Sigmoid colon (tissue), 7 donors: ENCODE results near the gene IGSF21. TPM values are rescaled to one million over a fixed set of nuclear protein-coding genes. Genes with fewer than 3 reads are reported as not detected.

ENCODE experiments used
- DNase-seq: peaks from one replicate; pipeline ENCODE4 v3.0.0-alpha.2; 2019
- H3K27ac ChIP-seq, 4 donors: fragments of 200-600 bp; sonication (generic); one replicate each; pipeline ENCODE4 v1.5.1; 2016 to 2019; ENCODE audit warnings: mild to moderate bottlenecking in 1 of 4
- H3K27me3 ChIP-seq, 3 donors: fragments of 200-600 bp; sonication (generic); one replicate each; pipeline ENCODE4 v1.5.1; 2019; ENCODE audit warnings: mild to moderate bottlenecking in 1 of 3
- H3K36me3 ChIP-seq, 4 donors: fragments of 200-600 bp; sonication (generic); one replicate each; pipeline ENCODE4 v1.5.1; 2016 to 2019
- H3K4me1 ChIP-seq, 4 donors: fragments of 200-600 bp; sonication (generic); one replicate each; pipeline ENCODE4 v1.5.1; 2017 to 2019
- H3K4me3 ChIP-seq, 4 donors: fragments of 200-600 bp; sonication (generic); one replicate each; pipeline ENCODE4 v1.5.1; 2017 to 2019; ENCODE audit warnings: mild to moderate bottlenecking in 2 of 4, moderate library complexity in 1 of 4
- H3K9me3 ChIP-seq, 4 donors: fragments of 200-600 bp in 3 of 4; sonication (generic) in 3 of 4; one replicate each; pipeline versions ENCODE4 v1.5.1 to v1.6.1; 2013 to 2019
- CTCF ChIP-seq, 4 experiments: fragments of 450-650 bp in 3 of 4; fragments of 200-600 bp in 1 of 4; IDR thresholded peaks; one replicate each; pipeline ENCODE4 v1.5.1; 2016 to 2019; ENCODE audit warnings: antibody characterized with exemption in 4 of 4, mild to moderate bottlenecking in 3 of 4, moderate library complexity in 2 of 4
- EP300 ChIP-seq, 4 donors: sonication (generic); formaldehyde crosslinking; IDR thresholded peaks; one replicate each; pipeline ENCODE4 v1.6.1; 2017; ENCODE audit warnings: antibody characterized with exemption in 4 of 4
- POLR2A ChIP-seq, 2 donors: fragments of 450-650 bp; IDR thresholded peaks; one replicate each; pipeline ENCODE4 v1.6.1; 2016; ENCODE audit warnings: antibody characterized with exemption in 2 of 2, mild to moderate bottlenecking in 2 of 2, moderate library complexity in 2 of 2
- POLR2AphosphoS5 ChIP-seq, 4 donors: sonication (generic); formaldehyde crosslinking; IDR thresholded peaks; one replicate each; pipeline ENCODE4 v1.6.1; 2017; ENCODE audit warnings: antibody characterized with exemption in 4 of 4
- WGBS, 2 donors: extraction: QIAGEN DNeasy Blood & Tissue Kit; methylation state at CpG; one replicate each; pipeline ENCODE4 v1.1.7; 2013; 5-methylcytosine and 5-hydroxymethylcytosine counted together
- intact Hi-C: fragments of 100-400 bp; cut with DNase I; formaldehyde crosslinking; loops from one replicate; pipeline ENCODE4 v1.15.1; 2023
- polyA plus RNA-seq, 3 donors: library from polyadenylated mRNA; stranded (reverse); fragments of 200-250 nt; gene quantifications; one replicate each; pipeline ENCODE4 v1.2.3, GENCODE V29; 2013
- total RNA-seq, 4 donors: library from RNA; depleted of rRNA; stranded (reverse); fragments of >200 nt; gene quantifications; one replicate each; pipeline ENCODE4 v1.1.0, GENCODE V29; 2016
- donor health status: healthy with polysubstance abuse.
- donor health status: Bipolar disorder and iron deficiency.
- donor health status: healthy.

Gene IGSF21
- total and polyA plus RNA-seq, 7 donors, result 0.55 to 2.6 (median 1.1) TPM; not detected in 2

DNA sequence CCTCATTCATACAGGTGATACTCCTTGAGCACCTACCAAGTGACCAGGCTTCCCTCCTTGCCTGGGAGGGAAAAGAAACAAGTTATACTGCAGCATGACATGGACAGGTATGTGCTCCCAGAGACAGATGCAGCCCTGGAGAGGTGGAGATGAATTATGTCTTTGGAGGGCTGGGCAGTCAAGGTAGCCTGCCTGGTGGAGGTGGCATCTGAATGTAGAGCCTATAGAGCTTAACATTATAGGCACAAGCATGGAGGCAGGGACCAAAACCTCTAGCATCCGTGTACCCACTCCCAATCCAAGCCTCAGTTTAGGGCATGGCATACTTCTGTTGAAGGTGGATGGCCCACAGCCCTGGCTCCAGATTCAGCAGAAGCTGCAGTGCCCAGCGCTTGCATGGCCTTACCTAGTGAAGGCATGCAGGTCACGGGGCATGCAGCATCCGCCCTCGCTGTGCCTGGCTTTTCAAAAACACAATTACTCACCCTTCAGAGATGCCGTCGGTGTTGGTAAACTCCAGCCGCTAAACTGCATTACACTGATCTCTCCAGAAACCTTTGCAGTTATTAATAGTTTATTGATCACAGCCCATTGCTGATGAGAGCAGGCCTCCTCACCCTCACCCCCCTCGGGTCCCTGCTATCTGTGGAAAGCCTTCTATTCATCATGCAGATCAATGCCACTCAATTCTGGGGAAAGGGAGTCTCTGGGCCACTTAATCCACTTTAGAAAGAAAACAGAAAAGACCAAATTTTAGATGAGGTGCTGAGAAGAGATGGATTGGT, 222.1 kb downstream of the IGSF21 start:
- Histone ChIP-seq H3K4me1 (peaks cover 0 to 16% (median 7%) of the 10 kb centered on the region in 4 donors), H3K27ac (no peak overlapping the region), H3K9me3 (no peaks in the 10 kb centered on the region), H3K4me3 (no peak overlapping the region), H3K36me3 (no peaks in the 10 kb centered on the region), H3K27me3 (no peaks in the 10 kb centered on the region)
- WGBS, 2 donors, result 85 to 87% methylated on average over 9 of the region's 9 CpGs
- no peak for TF ChIP-seq CTCF (IDR thresholded peaks at IDR 0.05)
- TF ChIP-seq POLR2A (IDR thresholded peaks at IDR 0.05), result no peak
- no peak for TF ChIP-seq EP300 (IDR thresholded peaks at IDR 0.05)
- no peak for TF ChIP-seq POLR2AphosphoS5 (IDR thresholded peaks at IDR 0.05)
- DNase-seq, result no peak
- intact Hi-C loops, result no loop called here

- Histone ChIP-seq H3K36me3 (no peaks in the 10 kb centered on the region), H3K27me3 (no peaks in the 10 kb centered on the region), H3K4me1 (no peaks in the 10 kb centered on the region), H3K4me3 (no peak overlapping the region), H3K27ac (no peak overlapping the region), H3K9me3 (no peaks in the 10 kb centered on the region)
- intact Hi-C loops, result no loop called here
- TF ChIP-seq POLR2A (IDR thresholded peaks at IDR 0.05) (no peak), CTCF (IDR thresholded peaks at IDR 0.05) (no peak)
- 42 to 67% methylated on average over 6 of the region's 6 CpGs for WGBS, 2 donors
- DNase-seq, result no peak
These were observed 225.0 kb downstream of the IGSF21 start for GRCh38 chr1:18332576-18332975.

GRCh38 chr1:18333220-18333619, 225.6 kb downstream of the IGSF21 start:
- no peak for DNase-seq
- no peak overlapping the region for H3K27ac ChIP-seq
- WGBS, 2 donors, result 81% methylated on average over 3 of the region's 3 CpGs
- no peak for TF ChIP-seq POLR2AphosphoS5 (IDR thresholded peaks at IDR 0.05)
- TF ChIP-seq CTCF (IDR thresholded peaks at IDR 0.05), result no peak
- TF ChIP-seq POLR2A (IDR thresholded peaks at IDR 0.05), result no peak
- no peak for TF ChIP-seq EP300 (IDR thresholded peaks at IDR 0.05)
- no peaks in the 10 kb centered on the region for H3K27me3 ChIP-seq
- no peaks in the 10 kb centered on the region for H3K36me3 ChIP-seq
- H3K4me1 ChIP-seq, result no peaks in the 10 kb centered on the region
- no peak overlapping the region for H3K4me3 ChIP-seq
- intact Hi-C loops, result no loop called here
- no peaks in the 10 kb centered on the region for H3K9me3 ChIP-seq

- 69 to 88% methylated on average over 4 of the region's 4 CpGs for WGBS, 2 donors
- Histone ChIP-seq H3K36me3 (no peaks in the 10 kb centered on the region), H3K9me3 (no peaks in the 10 kb centered on the region), H3K4me1 (no peaks in the 10 kb centered on the region), H3K4me3 (no peak overlapping the region), H3K27ac (no peak overlapping the region), H3K27me3 (no peaks in the 10 kb centered on the region)
- TF ChIP-seq EP300 (IDR thresholded peaks at IDR 0.05) (no peak), POLR2A (IDR thresholded peaks at IDR 0.05) (no peak), CTCF (IDR thresholded peaks at IDR 0.05) (no peak), POLR2AphosphoS5 (IDR thresholded peaks at IDR 0.05) (no peak)
- intact Hi-C loops, result no loop called here
- no peak for DNase-seq
These were observed 229.2 kb downstream of the IGSF21 start for GRCh38 chr1:18336801-18337200.

- Histone ChIP-seq H3K27me3 (no peaks in the 10 kb centered on the region), H3K4me3 (no peak overlapping the region), H3K27ac (no peak overlapping the region), H3K4me1 (no peaks in the 10 kb centered on the region), H3K36me3 (no peaks in the 10 kb centered on the region), H3K9me3 (no peaks in the 10 kb centered on the region)
- no peak for DNase-seq
- no peak for TF ChIP-seq POLR2AphosphoS5 (IDR thresholded peaks at IDR 0.05)
- no peak for TF ChIP-seq EP300 (IDR thresholded peaks at IDR 0.05)
- TF ChIP-seq CTCF (IDR thresholded peaks at IDR 0.05), result no peak
- no peak for TF ChIP-seq POLR2A (IDR thresholded peaks at IDR 0.05)
- 82 to 84% methylated on average over 9 of the region's 9 CpGs for WGBS, 2 donors
- intact Hi-C loops, result no loop called here
These were observed 230.2 kb downstream of the IGSF21 start for GRCh38 chr1:18337757-18338156.
